ENCODE measurements around the gene ZNF888.
"Not testable (repeated sequence)": the region's sequence is repeated elsewhere in the genome, so short reads cannot be mapped to it uniquely, and the experiment has no call there.

The ZNF888 gene

DNA sequence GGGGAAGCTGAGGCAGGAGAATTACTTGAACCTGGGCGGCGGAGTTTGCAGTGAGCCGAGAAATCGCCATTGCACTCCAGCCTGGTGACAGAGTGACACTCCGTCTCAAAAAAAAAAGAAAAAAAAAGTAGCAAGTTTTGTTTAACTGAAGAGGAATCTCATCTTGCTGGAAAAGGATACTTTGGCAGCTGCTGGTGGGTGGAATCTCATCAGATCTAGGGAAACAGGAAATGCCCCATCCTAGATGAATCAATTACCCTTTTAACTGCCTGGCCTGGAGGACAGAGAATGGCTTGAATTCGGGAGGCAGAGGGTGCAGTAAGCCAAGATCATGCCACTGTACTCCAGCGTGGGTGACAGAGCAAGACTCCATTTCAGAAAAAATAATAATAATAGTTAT, 34.2 kb downstream of the ZNF888 start:
- TF ChIP-seq, protein P1, sequence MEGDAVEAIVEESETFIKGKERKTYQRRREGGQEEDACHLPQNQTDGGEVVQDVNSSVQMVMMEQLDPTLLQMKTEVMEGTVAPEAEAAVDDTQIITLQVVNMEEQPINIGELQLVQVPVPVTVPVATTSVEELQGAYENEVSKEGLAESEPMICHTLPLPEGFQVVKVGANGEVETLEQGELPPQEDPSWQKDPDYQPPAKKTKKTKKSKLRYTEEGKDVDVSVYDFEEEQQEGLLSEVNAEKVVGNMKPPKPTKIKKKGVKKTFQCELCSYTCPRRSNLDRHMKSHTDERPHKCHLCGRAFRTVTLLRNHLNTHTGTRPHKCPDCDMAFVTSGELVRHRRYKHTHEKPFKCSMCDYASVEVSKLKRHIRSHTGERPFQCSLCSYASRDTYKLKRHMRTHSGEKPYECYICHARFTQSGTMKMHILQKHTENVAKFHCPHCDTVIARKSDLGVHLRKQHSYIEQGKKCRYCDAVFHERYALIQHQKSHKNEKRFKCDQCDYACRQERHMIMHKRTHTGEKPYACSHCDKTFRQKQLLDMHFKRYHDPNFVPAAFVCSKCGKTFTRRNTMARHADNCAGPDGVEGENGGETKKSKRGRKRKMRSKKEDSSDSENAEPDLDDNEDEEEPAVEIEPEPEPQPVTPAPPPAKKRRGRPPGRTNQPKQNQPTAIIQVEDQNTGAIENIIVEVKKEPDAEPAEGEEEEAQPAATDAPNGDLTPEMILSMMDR (IDR thresholded peaks at IDR 0.05; ENCODE audit: borderline replicate concordance, insufficient read depth, low read depth, low read length): no peak
- H3K4me3 ChIP-seq (ENCODE audit: low read depth, low read length): no peak overlapping the region

DNA sequence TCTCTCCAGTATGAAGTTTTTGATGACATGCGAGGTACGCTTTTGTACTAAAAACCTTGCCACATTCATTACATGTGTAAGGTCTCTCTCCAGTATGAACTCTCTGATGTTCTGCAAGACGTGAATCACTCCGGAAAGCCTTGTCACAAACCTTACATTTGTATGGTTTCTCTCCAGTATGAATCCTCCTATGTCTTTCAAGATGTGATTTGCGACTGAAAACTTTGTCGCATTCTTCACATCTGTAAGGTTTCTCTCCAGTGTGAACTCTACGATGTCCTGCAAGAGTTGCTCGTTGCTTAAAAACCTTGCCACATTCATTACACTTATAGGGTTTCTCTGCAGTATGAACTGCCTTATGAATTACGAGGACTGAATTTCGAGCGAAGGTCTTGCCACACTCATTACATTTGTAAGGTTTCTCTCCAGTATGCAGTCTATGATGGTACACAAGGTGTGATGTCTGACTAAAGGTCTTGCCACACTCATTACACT, 42.3 kb downstream of the ZNF888 start:
- no peak overlapping the region for H3K4me3 ChIP-seq (ENCODE audit: low read depth, low read length)

DNA sequence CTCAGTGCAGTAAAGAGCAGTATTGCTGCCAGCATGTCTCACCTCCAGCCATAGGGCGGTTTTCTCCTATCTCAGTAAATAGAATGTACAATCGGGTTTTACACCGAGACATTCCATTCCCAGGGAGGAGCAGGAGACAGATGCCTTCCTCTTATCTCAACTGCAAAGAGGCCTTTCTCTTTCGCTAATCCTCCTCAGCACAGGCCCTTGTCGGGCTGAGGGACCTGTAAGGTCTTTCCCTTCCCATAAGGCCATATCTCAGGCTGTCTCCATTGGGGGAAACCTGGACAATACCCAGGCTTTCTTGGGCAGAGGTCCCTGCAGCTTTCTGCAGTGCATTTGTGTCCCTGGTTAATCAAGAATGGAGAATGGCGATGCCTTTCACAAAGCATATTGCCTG, 50.2 kb downstream of the ZNF888 start:
- H3K4me3 ChIP-seq (ENCODE audit: low read depth, low read length): not testable (repeated sequence)

More for the DNA sequence above, 42.3 kb downstream of the ZNF888 start:
- TF ChIP-seq, protein P1 (IDR thresholded peaks at IDR 0.05; ENCODE audit: borderline replicate concordance, insufficient read depth, low read depth, low read length): no peak

DNA sequence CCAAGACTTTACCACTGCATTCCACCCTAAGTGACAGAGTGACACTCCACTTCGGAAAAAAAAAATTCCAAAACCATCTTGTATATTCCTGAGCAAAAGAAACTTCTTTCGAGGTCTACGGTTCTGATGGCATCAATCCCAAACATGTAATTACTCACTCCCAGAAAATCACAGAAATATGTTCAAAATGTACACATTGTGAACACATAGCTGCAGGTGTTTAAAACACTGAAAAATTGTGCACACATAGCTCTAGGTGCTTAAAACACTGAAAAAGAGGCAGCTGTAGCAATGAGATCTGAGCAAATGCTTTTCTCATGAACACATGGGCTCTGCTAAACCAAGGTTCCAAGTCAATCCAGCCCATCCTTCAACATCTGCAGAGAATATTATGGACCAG, 51.8 kb downstream of the ZNF888 start:
- no peak overlapping the region for H3K4me3 ChIP-seq (ENCODE audit: low read depth, low read length)
- TF ChIP-seq, protein P1 (IDR thresholded peaks at IDR 0.05; ENCODE audit: borderline replicate concordance, insufficient read depth, low read depth, low read length): no peak

DNA sequence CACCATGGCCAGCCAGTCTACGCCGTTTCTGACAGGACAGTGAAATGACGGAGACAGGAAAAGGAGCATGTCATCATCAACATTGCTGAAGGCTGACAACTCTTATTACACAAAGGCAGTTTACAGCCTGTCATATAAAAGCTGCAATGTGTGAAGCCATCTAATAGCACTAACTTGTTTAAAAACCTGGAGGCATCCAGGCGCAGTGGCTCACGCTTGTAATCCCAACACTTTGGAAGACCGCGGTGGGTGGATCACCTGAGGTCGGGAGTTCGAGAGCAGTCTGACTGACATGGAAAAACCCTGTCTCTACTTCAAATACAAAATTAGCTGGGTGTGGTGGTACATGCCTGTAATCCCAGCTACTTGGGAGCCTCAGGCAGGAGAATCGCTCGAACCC, 55.2 kb downstream of the ZNF888 start:
- H3K4me3 ChIP-seq (ENCODE audit: low read depth, low read length): not testable (repeated sequence)

DNA sequence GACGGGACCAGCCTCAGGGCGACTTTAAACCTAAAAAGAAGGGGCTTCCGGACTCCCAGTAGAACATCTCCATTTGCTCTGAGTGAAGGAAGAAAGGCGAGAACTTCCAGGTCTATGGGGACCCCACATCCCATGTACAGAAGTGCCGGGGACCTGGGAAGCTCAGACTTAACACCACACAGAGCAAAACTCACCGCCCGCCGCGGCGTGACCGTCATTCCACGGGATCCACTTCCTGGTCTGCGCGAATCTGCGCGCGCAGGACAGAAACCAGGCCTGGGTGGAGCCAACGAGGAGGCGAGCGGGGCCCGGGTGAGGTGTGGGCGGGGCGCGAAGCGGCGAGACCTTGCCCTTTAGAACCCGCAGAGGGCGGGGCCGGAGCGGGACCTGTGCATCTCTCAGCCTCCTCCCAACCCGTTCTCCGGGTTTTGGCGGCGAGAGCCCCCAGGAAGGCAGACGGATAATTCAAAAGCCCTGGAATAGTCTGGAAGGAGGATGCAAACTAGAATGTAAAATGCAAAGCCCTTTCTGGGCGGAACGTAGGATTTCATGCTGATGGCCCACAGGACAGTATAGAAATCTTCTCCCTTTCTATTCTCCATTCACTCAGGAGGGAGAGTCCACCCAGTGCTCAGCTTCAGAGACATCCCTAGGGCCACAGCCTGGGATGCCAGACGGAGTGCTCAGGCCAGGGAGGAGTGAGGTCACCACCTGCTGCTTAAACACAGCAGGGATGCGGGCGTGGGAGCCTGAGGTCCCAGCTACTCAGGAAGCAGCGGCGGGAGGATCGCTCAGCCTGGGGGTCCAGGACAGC, 65.6 kb downstream of the ZNF888 start, which contains the start of gene ZNF468:
Gene ZNF468 (minus strand): TSS at position 242 of the 814 bp plus-strand sequence. CDS start 3,347 bp downstream, outside the sequence.
- peak within 1 kb of the TSS; percentile 62 for H3K4me3 ChIP-seq (ENCODE audit: low read depth, low read length)

DNA sequence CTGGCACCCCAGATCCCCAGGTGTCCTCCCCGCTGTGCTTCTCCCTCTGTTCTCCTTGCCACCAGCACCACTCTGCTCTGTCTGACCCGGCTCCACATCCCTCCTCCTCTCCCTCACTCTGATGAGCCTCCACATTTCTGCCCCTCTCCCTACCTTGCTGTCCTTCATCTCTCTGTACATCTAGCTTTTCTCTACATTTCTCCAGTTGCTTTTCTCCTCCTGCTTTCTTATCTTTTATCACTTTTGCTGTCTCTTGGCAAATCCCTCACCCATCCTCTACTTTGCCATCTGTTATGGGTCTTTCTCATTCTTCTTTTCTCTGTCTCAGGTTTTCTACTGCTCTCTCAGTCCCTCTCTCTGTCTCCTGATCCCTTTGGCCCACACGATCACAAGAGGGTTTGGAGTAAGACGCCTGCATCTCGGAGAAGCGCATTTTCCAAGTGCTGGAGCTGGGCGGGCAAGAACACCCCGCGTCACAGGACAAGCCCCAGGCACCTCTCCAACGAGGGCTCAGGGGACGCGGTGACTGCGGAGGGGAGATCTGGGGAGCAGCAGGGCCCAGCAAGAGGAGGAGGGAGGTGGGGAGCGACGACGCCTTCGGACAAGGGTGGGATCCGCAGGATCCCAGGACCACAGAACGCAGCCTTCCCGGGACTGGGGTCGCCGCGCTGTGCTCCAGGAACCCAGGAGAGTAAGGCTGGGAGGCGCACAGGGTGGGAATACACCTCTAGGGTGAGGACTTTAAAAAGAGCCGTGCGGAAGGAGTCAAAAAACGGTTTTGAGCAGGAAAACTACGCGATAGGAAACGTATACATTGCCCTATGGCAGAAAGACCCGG, 66.5 kb downstream of the ZNF888 start:
- peak overlapping the region; percentile 62 for H3K4me3 ChIP-seq (ENCODE audit: low read depth, low read length)
